ENCODE data around the gene VMP1.

The VMP1 gene

GRCh38 chr17:59707149-59707970, at the start of gene VMP1, which contains the start of gene PTRH2:
Gene VMP1 (plus strand): TSS chr17:59707654. CDS start chr17:59731447, 23,793 bp downstream.
Gene PTRH2 (minus strand): TSS chr17:59707430. CDS start chr17:59697978, 9,452 bp downstream.
- peak; percentile 89 to 96 (median 93) for DNase-seq (ENCODE audit: low read depth in 3 of 3)

- no peak for DNase-seq (ENCODE audit: low read depth in 3 of 3)
Measured at GRCh38 chr17:59666235-59666634, 41.2 kb upstream of the VMP1 start.

GRCh38 chr17:59668816-59669215, 38.6 kb upstream of the VMP1 start:
- no peak for DNase-seq (ENCODE audit: low read depth in 3 of 3)

- no peak for DNase-seq (ENCODE audit: low read depth in 3 of 3)
Measured at GRCh38 chr17:59669411-59669810, 38.0 kb upstream of the VMP1 start.

- no peak for DNase-seq (ENCODE audit: low read depth in 3 of 3)
Measured at GRCh38 chr17:59669944-59670343, 37.5 kb upstream of the VMP1 start.

GRCh38 chr17:59671386-59671785, 36.1 kb upstream of the VMP1 start:
- no peak for DNase-seq (ENCODE audit: low read depth in 3 of 3)

- no peak for DNase-seq (ENCODE audit: low read depth in 3 of 3)
Measured at GRCh38 chr17:59675231-59675630, 32.2 kb upstream of the VMP1 start.

- DNase-seq (ENCODE audit: low read depth in 3 of 3): no peak
Measured at GRCh38 chr17:59676716-59677115, 30.7 kb upstream of the VMP1 start.

- no peak for DNase-seq (ENCODE audit: low read depth in 3 of 3)
Measured at GRCh38 chr17:59678918-59679317, 28.5 kb upstream of the VMP1 start.

GRCh38 chr17:59680314-59680713, 27.1 kb upstream of the VMP1 start:
- no peak for DNase-seq (ENCODE audit: low read depth in 3 of 3)

GRCh38 chr17:59683283-59683682, 24.2 kb upstream of the VMP1 start:
- DNase-seq (ENCODE audit: low read depth in 3 of 3): no peak

GRCh38 chr17:59684967-59685366, 22.5 kb upstream of the VMP1 start:
- DNase-seq (ENCODE audit: low read depth in 3 of 3): no peak

GRCh38 chr17:59688008-59688407, 19.4 kb upstream of the VMP1 start:
- DNase-seq (ENCODE audit: low read depth in 3 of 3): no peak

GRCh38 chr17:59688496-59688895, 19.0 kb upstream of the VMP1 start:
- DNase-seq (ENCODE audit: low read depth in 3 of 3): no peak

GRCh38 chr17:59693582-59693981, 13.9 kb upstream of the VMP1 start:
- DNase-seq (ENCODE audit: low read depth in 3 of 3): no peak

- no peak for DNase-seq (ENCODE audit: low read depth in 3 of 3)
Measured at GRCh38 chr17:59694344-59694743, 13.1 kb upstream of the VMP1 start.

GRCh38 chr17:59695945-59696681, 11.3 kb upstream of the VMP1 start:
- DNase-seq (ENCODE audit: low read depth in 3 of 3): no peak

- no peak for DNase-seq (ENCODE audit: low read depth in 3 of 3)
Measured at GRCh38 chr17:59696682-59697277, 10.7 kb upstream of the VMP1 start.

- DNase-seq (ENCODE audit: low read depth in 3 of 3): no peak
Measured at GRCh38 chr17:59698143-59698542, 9.3 kb upstream of the VMP1 start.

GRCh38 chr17:59699218-59699617, 8.2 kb upstream of the VMP1 start:
- no peak for DNase-seq (ENCODE audit: low read depth in 3 of 3)

GRCh38 chr17:59699786-59700185, 7.7 kb upstream of the VMP1 start:
- DNase-seq (ENCODE audit: low read depth in 3 of 3): no peak

- DNase-seq (ENCODE audit: low read depth in 3 of 3): no peak
Measured at GRCh38 chr17:59702304-59702703, 5.2 kb upstream of the VMP1 start.

Measured in stimulated activated CD4-positive, alpha-beta T cell treated with anti-CD3 and anti-CD28 coated beads, TNF-alpha, amount 100 ng/mL, for 48 hours (primary cell).